ENCODE measurements around the gene STXBP3.
"Not testable (repeated sequence)": the region's sequence is repeated elsewhere in the genome, so short reads cannot be mapped to it uniquely, and the experiment has no call there.

STXBP3 gene

GRCh38 chr1:108746382-108747170 is at the start of gene STXBP3:
Gene STXBP3 (plus strand): TSS chr1:108746674. CDS start chr1:108746738, 64 bp downstream.
- peak; percentile 99 for DNase-seq

GRCh38 chr1:108699375-108700332 is 46.8 kb upstream of the STXBP3 start:
- DNase-seq = no peak

DNA sequence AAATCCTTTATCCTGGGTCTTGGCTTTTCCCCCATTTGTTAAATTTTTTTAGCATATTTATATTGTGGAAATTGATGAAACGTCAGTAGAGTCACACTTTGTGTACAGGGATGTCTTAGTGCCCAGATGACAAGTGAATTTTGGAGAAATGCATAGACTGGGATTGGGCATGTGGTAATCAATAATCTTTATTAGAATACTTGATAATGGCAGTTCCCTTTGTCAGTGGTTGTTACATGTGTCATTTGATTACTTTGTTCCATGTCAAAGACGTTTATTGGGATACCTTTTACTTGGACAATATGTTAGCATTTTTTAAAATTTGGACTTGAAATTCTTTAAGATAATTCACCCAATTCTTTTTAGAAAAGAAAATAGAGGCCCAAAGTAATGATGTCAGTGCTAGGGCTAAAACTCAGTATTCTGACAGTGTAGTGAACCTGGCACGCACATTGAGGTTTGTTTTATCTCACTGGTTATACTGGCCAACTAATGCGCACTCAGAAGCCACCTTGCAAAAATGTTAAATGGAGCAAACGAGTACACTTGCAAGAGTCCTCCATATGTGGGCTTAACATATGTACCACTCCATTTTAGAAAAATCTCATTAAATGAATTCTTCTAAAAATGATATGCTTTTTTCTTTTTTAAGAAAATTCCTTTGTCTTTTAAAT is 45.2 kb upstream of the STXBP3 start:
- DNase-seq = no peak

DNA sequence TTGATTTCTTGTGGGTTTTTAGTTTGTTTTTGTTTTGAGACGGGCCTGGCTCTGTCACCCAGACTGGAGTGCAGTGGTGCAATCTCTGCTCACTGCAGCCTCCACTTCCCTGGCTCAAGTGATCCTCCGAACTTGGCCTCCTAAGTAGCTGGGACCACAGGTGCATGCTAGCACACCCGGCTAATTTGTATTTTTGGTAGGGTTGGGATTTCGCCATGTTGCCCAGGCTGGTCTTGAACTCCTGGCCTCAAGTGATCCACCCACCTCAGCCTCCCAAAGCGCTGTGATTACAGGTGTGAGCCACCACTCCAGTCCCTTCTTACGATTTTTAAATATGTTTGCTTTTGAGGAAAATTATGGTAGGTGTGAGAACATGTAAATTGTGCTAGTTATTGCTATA is 44.4 kb upstream of the STXBP3 start:
- not testable (repeated sequence) for DNase-seq

GRCh38 chr1:108703939-108704338 is 42.5 kb upstream of the STXBP3 start:
- DNase-seq = no peak

GRCh38 chr1:108704496-108704895 is 42.0 kb upstream of the STXBP3 start:
- peak; percentile 16 for DNase-seq

- DNase-seq = no peak
Observed at GRCh38 chr1:108706643-108707042, 39.8 kb upstream of the STXBP3 start.

DNA sequence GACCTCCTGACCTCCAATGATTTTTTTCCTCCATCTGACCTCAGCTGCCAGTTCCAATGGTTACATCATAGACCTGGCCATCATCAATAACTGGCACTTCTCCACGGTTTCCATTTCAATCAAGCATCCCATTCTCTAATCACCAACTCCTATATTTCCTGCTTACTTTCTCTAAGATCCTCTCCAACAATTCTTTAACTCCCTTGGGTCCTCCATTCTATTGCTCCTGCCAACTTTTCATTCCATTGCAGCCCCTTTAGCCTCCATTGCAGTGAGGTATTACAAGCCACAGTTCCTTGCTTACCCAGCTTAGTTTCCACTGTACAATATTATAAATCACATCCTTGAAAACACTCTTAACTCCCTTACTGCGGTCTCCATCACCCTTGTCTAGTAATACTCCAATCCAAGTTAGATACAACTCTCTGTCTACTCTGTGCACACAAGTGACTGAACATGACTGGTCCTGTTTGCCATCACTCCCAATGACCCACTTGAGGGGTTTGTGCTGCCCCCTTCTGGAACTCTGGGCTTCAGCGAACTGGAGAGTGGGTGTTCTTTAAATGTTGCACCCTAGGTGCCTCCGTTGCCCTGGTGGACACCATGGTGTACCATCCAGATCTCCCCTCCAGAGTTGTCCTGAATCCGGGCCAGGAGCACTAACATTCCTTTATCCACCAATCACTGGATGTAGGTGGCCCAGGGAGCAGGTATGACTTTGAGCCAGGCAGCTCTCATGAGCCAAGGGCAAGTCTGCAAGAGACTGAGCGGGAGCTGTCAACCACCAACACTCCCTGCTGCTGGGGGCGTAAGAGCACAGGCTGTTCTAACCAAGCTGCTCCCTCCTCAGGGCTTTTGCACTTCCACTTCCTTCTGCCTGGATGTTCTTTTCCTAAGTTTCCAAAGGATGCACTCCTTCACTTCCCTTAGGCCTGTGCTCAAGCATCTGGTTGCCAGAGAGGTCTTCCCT is 37.5 kb upstream of the STXBP3 start:
- DNase-seq = peak; percentile 57

GRCh38 chr1:108712606-108713150 is 33.8 kb upstream of the STXBP3 start, which contains the start of gene FNDC7:
Gene FNDC7 (plus strand): TSS chr1:108712908. CDS start chr1:108712934, 26 bp downstream.
- DNase-seq = peak; percentile 18

GRCh38 chr1:108715932-108716331 is 30.5 kb upstream of the STXBP3 start:
- DNase-seq = no peak

DNA sequence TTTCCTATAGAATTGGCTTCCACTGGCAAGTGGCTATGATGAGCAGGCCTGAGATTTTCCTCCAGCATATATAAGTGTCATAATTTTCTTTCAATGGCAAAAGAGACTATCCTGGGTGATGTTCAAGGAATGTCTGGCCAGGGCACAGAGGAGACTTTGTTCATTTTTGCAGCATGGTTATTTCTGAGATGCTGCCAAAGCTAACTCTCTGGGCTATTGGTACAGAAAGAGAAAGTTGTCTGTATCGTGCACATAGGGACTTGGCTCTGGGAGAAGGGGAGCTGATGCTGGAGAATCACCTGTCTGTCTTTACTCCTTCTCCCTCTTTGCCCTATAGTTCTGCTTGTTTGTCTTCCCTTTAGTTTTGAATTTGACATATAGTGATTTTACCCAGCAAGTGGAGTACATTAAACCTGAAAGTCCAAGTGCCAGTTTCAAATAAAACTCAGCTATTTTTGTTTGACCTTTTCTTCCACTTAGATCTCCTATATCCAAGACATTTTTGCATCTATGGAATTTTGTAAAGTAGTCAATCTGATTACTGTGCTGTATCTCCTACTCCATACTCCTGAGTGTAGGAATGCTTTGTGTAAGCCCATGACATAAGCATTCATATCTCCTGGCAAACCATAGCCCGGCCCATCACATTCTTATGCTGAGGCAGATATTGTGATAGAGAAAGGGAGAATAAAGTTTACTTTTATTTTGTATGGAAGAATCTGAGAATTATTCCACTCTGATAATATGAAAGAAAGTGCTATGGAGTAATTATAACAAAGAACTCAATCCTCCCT is 29.8 kb upstream of the STXBP3 start:
- DNase-seq = no peak

- DNase-seq = no peak
Observed at GRCh38 chr1:108717774-108718316, 28.6 kb upstream of the STXBP3 start.

DNA sequence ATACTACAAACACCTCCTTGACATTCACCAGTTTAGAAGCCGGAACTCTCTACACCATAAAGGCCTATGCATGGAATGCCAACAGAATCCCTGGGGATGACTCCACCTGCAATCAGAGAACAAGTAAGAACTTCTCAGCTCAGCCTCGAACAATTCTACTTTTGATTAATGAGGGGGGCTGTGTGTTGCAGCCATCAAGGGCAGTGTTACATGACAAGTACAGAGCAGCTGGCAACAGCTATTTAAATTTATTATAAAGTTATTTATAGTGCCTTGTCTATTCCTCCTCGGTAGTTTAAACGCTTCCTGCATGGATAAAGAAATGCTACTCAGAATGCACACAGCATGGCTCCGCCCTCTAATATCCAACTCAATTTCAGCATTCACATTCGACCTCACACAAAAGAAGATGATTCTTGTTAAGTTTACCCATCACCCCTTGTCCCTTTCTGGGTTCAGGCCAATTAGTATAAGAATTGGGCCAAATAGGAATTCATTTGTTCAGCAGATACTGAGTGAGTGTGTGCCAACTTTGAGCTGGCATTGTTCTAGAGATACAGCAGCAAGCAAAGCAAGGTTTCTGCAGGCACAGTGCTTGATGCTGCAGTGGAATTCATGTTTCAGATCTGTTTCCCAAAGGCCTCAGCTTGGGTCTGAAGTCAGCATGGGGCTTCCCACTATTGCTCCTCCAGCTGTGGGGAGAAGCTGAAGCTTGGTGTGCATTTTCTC is 27.4 kb upstream of the STXBP3 start:
- DNase-seq = no peak

DNA sequence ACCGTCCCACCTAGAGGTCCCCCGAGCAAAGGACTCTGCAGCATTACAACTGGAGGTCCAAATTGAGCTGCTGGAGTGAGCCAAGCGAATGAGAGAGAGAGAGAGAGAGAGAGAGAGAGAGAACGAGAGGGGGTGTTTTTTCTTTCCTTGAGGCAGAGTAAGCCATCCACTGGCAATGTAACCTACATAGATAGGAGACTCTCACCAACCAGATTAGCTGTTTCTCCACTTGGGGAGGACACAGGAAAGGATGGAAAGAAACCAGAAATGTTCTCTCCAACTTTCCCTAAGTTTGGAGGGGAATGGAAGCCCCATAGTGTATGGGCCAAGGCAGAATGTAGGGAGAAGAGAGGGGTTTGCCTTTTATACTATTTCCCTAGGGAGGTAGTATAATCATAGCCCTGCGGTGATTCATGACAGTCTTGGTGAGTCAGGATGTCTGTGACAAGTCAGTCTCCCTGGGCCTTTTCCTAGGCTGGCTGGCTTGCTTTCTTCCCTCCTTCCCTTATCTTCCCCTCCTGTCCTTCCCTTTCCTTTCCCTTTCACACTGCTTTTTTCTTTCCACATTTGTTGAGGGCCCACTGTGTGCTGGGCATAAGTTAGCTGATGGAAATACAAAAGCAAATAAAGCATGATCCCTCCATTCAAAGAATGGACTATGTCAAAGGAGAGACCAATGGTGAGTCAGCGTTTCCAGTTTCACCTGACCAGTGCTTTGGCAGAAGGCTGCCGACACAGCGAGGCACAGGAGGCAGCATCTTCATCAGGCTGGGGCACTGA is 26.6 kb upstream of the STXBP3 start:
- no peak for DNase-seq

- DNase-seq = no peak
Observed at GRCh38 chr1:108722292-108722691, 24.2 kb upstream of the STXBP3 start.

GRCh38 chr1:108725906-108726305 is 20.6 kb upstream of the STXBP3 start:
- no peak for DNase-seq

GRCh38 chr1:108728327-108728923 is 18.0 kb upstream of the STXBP3 start:
- no peak for DNase-seq

GRCh38 chr1:108729481-108729880 is 17.0 kb upstream of the STXBP3 start:
- DNase-seq = no peak

Data from NCI-H82 (cell line).